ENCODE results near the gene XPO6. TPM values are rescaled to one million over a fixed set of nuclear protein-coding genes. Genes with fewer than 3 reads are reported as not detected.

XPO6 gene
- polyA plus RNA-seq, 1 of the 3 experiments (the other 2 are of a cell fraction), result 97.1 TPM

- WGBS (ENCODE audit: low lambda C conversion rate), result 85% methylated on average over 3 of the region's 3 CpGs
- DNase-seq, result no peak
Measured at GRCh38 chr16:28105297-28105696, 106.5 kb downstream of the XPO6 start.

GRCh38 chr16:28104404-28104803 is 107.4 kb downstream of the XPO6 start:
- H3F3A ChIP-seq (replicated peaks; ENCODE audit: insufficient read depth), result no peaks in the 10 kb centered on the region
- no peak for DNase-seq
- no peak overlapping the region for H3K4me3 ChIP-seq (ENCODE audit: low read depth in 2 of 2, low read length in 1 of 2)
- H4K20me1 ChIP-seq (ENCODE audit: insufficient read depth), result no peaks in the 10 kb centered on the region
- H3K36me3 ChIP-seq (replicated peaks in 1 of 2; ENCODE audit: control insufficient read depth in 1 of 2, insufficient read depth in 2 of 2, low read length in 1 of 2), result peaks cover 44 to 90% of the 10 kb centered on the region in 2 experiments
- no peaks in the 10 kb centered on the region for H3K9me2 ChIP-seq
- H3K9me3 ChIP-seq, result no peaks in the 10 kb centered on the region
- H3K4me1 ChIP-seq (ENCODE audit: control insufficient read depth in 1 of 2, insufficient read depth in 2 of 2, low read depth in 1 of 2, low read length in 1 of 2), result peaks cover 0 to 13% of the 10 kb centered on the region in 2 experiments; a peak in 1 of 4 replicates
- 91% methylated on average over 12 of the region's 16 CpGs for WGBS (ENCODE audit: low lambda C conversion rate)
- no peak overlapping the region for H3K27ac ChIP-seq (ENCODE audit: low read depth in 2 of 2, low read length in 1 of 2)
- H3K27me3 ChIP-seq (ENCODE audit: insufficient read depth), result no peaks in the 10 kb centered on the region
- no peak overlapping the region for H3K4me2 ChIP-seq
- CTCF ChIA-PET, result interaction anchor here (0.8 kb wide), 1 partner anchor 464 kb away, joined by 3 read pairs; no protein-coding TSS in a partner anchor
- H3K79me2 ChIP-seq (ENCODE audit: insufficient read depth), result peaks cover 3% of the 10 kb centered on the region; the same call in 1 of the 2 replicates
- no peak overlapping the region for H3K9ac ChIP-seq
- POLR2A ChIA-PET, result no interaction called here
- H2AFZ ChIP-seq (ENCODE audit: low read depth), result no peak overlapping the region
- TF ChIP-seq TEAD4 (IDR thresholded peaks at IDR 0.05; ENCODE audit: borderline replicate concordance, insufficient read depth) (no peak), GABPA (IDR thresholded peaks at IDR 0.05; ENCODE audit: low read depth) (no peak), RCOR1 (IDR thresholded peaks at IDR 0.05; ENCODE audit: low read length) (no peak), MXI1 (IDR thresholded peaks at IDR 0.05; ENCODE audit: low read depth, low read length) (no peak), RXRA (IDR thresholded peaks at IDR 0.05; ENCODE audit: borderline replicate concordance, low read depth) (no peak), TAF1 (IDR thresholded peaks at IDR 0.05; ENCODE audit: borderline replicate concordance, low read depth, low read length) (no peak), GATA2 (CRISPR knock-in tag; IDR thresholded peaks at IDR 0.05) (no peak), USF1 (IDR thresholded peaks at IDR 0.05; ENCODE audit: borderline replicate concordance, low read depth) (no peak), POLR2AphosphoS5 (IDR thresholded peaks at IDR 0.05; ENCODE audit: low read depth, low read length) (no peak), ELF1 (IDR thresholded peaks at IDR 0.05) (no peak), MEF2A (IDR thresholded peaks at IDR 0.05; ENCODE audit: borderline replicate concordance, low read depth) (no peak), SIN3A (IDR thresholded peaks at IDR 0.05; ENCODE audit: borderline replicate concordance, low read depth, low read length) (no peak), EZH2phosphoT487 (IDR thresholded peaks at IDR 0.05; ENCODE audit: borderline replicate concordance, low read depth) (no peak)

More at GRCh38 chr16:28105297-28105696, 106.5 kb downstream of the XPO6 start:
- TF ChIP-seq FOXJ3 (CRISPR knock-in tag; IDR thresholded peaks at IDR 0.05), result no peak
- no peak for TF ChIP-seq PBX3 (IDR thresholded peaks at IDR 0.05)
- no peak for TF ChIP-seq FOSL2 (IDR thresholded peaks at IDR 0.05; ENCODE audit: borderline replicate concordance, low read depth)
- TF ChIP-seq JUND (IDR thresholded peaks at IDR 0.05), result no peak
- TF ChIP-seq NRF1 (IDR thresholded peaks at IDR 0.05; ENCODE audit: low read depth, low read length), result no peak
- no peaks in the 10 kb centered on the region for H3K9me3 ChIP-seq
- H3K4me3 ChIP-seq (ENCODE audit: low read depth in 2 of 2, low read length in 1 of 2), result no peak overlapping the region
- H3F3A ChIP-seq (replicated peaks; ENCODE audit: insufficient read depth), result no peaks in the 10 kb centered on the region
- no peak overlapping the region for H2AFZ ChIP-seq (ENCODE audit: low read depth)
- no peak overlapping the region for H3K9ac ChIP-seq
- no peak overlapping the region for H3K4me2 ChIP-seq
- CTCF ChIA-PET, result interaction anchor here (0.8 kb wide), 1 partner anchor 465 kb away, joined by 3 read pairs; no protein-coding TSS in a partner anchor
- H3K4me1 ChIP-seq (ENCODE audit: control insufficient read depth in 1 of 2, insufficient read depth in 2 of 2, low read depth in 1 of 2, low read length in 1 of 2), result peaks cover 0 to 13% of the 10 kb centered on the region in 2 experiments; a peak in 1 of 4 replicates
- H3K79me2 ChIP-seq (ENCODE audit: insufficient read depth), result peaks cover 5% of the 10 kb centered on the region; the same call in 1 of the 2 replicates
- POLR2A ChIA-PET, result no interaction called here
- no peak overlapping the region for H3K27ac ChIP-seq (ENCODE audit: low read depth in 2 of 2, low read length in 1 of 2)
- no peaks in the 10 kb centered on the region for H4K20me1 ChIP-seq (ENCODE audit: insufficient read depth)
- H3K9me2 ChIP-seq, result no peaks in the 10 kb centered on the region
- H3K36me3 ChIP-seq (replicated peaks in 1 of 2; ENCODE audit: control insufficient read depth in 1 of 2, insufficient read depth in 2 of 2, low read length in 1 of 2), result peaks cover 49 to 94% of the 10 kb centered on the region in 2 experiments
- H3K27me3 ChIP-seq (ENCODE audit: insufficient read depth), result no peaks in the 10 kb centered on the region
